ENCODE data around the gene YIPF1. TPM values are rescaled to one million over a fixed set of nuclear protein-coding genes. Genes with fewer than 3 reads are reported as not detected.

The YIPF1 gene
- 10 to 100 TPM; 17.2 to 18.0 TPM for total RNA-seq

- H3K27ac Mint-ChIP-seq, result peak within 1 kb of the TSS; percentile 92
- CTCF ChIA-PET, result interaction anchor here (1.1 to 2.7 kb wide), 6 partner anchors 11 to 70 kb away, joined by 3 to 8 read pairs (median 6); partner anchors contain the start of genes IFT25 and LRRC42
- ATAC-seq (peak; percentile 99), DNase-seq (peak; percentile 93)
- H3K9me3 Mint-ChIP-seq (ENCODE audit: low read depth), result no peaks in the 10 kb centered on the region
- peaks cover 10% of the 10 kb centered on the region for H3K36me3 Mint-ChIP-seq
- H3K27me3 Mint-ChIP-seq, result no peaks in the 10 kb centered on the region
- H3K4me3 Mint-ChIP-seq, result peak within 1 kb of the TSS; percentile 98
- peaks cover 20% of the 10 kb centered on the region for H3K4me1 Mint-ChIP-seq
These were observed at the start of gene YIPF1 for GRCh38 chr1:53889304-53890298. YIPF1 (minus strand) TSS chr1:53889797; CDS start chr1:53888937, 860 bp downstream.

GRCh38 chr1:53938136-53938830 is 48.7 kb upstream of the YIPF1 start:
- H3K36me3 Mint-ChIP-seq, result peaks cover 70% of the 10 kb centered on the region

GRCh38 chr1:53936430-53936829 is 46.8 kb upstream of the YIPF1 start:
- CTCF ChIA-PET, result no interaction called here
- DNase-seq (no peak), ATAC-seq (no peak)
- peaks cover 12% of the 10 kb centered on the region for H3K4me1 Mint-ChIP-seq
- H3K27ac Mint-ChIP-seq, result no peak overlapping the region
- H3K9me3 Mint-ChIP-seq (ENCODE audit: low read depth), result peaks cover 10% of the 10 kb centered on the region
- no peak overlapping the region for H3K4me3 Mint-ChIP-seq
- H3K36me3 Mint-ChIP-seq, result peaks cover 72% of the 10 kb centered on the region
- no peaks in the 10 kb centered on the region for H3K27me3 Mint-ChIP-seq

More at GRCh38 chr1:53938136-53938830, 48.7 kb upstream of the YIPF1 start:
- CTCF ChIA-PET, result no interaction called here
- H3K27me3 Mint-ChIP-seq, result no peaks in the 10 kb centered on the region
- ATAC-seq, result no peak
- no peak overlapping the region for H3K4me3 Mint-ChIP-seq
- no peak overlapping the region for H3K27ac Mint-ChIP-seq
- H3K9me3 Mint-ChIP-seq (ENCODE audit: low read depth), result peaks cover 9% of the 10 kb centered on the region
- DNase-seq, result no peak
- peaks cover 25% of the 10 kb centered on the region for H3K4me1 Mint-ChIP-seq

GRCh38 chr1:53934170-53934765 is 44.7 kb upstream of the YIPF1 start:
- H3K4me1 Mint-ChIP-seq, result peaks cover 7% of the 10 kb centered on the region
- H3K36me3 Mint-ChIP-seq, result peaks cover 79% of the 10 kb centered on the region
- ATAC-seq (no peak), DNase-seq (no peak)
- H3K9me3 Mint-ChIP-seq (ENCODE audit: low read depth), result peaks cover 10% of the 10 kb centered on the region
- no peaks in the 10 kb centered on the region for H3K27me3 Mint-ChIP-seq
- no peak overlapping the region for H3K4me3 Mint-ChIP-seq
- CTCF ChIA-PET, result interaction anchor here (1.1 to 1.8 kb wide), 3 partner anchors 11 to 19 kb away, joined by 3 to 6 read pairs (median 4); partner anchors contain the start of genes IFT25 and LRRC42
- H3K27ac Mint-ChIP-seq, result no peak overlapping the region

GRCh38 chr1:53931523-53931922 is 41.9 kb upstream of the YIPF1 start:
- no peak overlapping the region for H3K4me3 Mint-ChIP-seq
- ATAC-seq, result no peak
- CTCF ChIA-PET, result interaction anchor here (0.6 to 1.5 kb wide), 6 partner anchors 10 to 53 kb away, joined by 3 to 4 read pairs (median 3); no protein-coding TSS in a partner anchor
- H3K4me1 Mint-ChIP-seq, result no peaks in the 10 kb centered on the region
- no peak for DNase-seq
- peaks cover 10% of the 10 kb centered on the region for H3K9me3 Mint-ChIP-seq (ENCODE audit: low read depth)
- H3K36me3 Mint-ChIP-seq, result peaks cover 82% of the 10 kb centered on the region
- no peak overlapping the region for H3K27ac Mint-ChIP-seq
- no peaks in the 10 kb centered on the region for H3K27me3 Mint-ChIP-seq

- H3K9me3 Mint-ChIP-seq (ENCODE audit: low read depth), result peaks cover 10% of the 10 kb centered on the region
- ATAC-seq (no peak), DNase-seq (no peak)
- H3K27me3 Mint-ChIP-seq, result no peaks in the 10 kb centered on the region
- H3K4me3 Mint-ChIP-seq, result no peak overlapping the region
- H3K36me3 Mint-ChIP-seq, result peaks cover 81% of the 10 kb centered on the region
- CTCF ChIA-PET, result interaction anchor here (0.6 to 1.6 kb wide), 6 partner anchors 9 to 52 kb away, joined by 3 to 4 read pairs (median 3); no protein-coding TSS in a partner anchor
- no peaks in the 10 kb centered on the region for H3K4me1 Mint-ChIP-seq
- no peak overlapping the region for H3K27ac Mint-ChIP-seq
These were observed 41.3 kb upstream of the YIPF1 start for GRCh38 chr1:53930932-53931331.

- DNase-seq (no peak), ATAC-seq (no peak)
- Mint-ChIP-seq H3K4me1 (no peaks in the 10 kb centered on the region), H3K4me3 (no peak overlapping the region), H3K27me3 (no peaks in the 10 kb centered on the region), H3K9me3 (ENCODE audit: low read depth) (peaks cover 7% of the 10 kb centered on the region), H3K27ac (no peak overlapping the region), H3K36me3 (peaks cover 74% of the 10 kb centered on the region)
- CTCF ChIA-PET, result interaction anchor here (0.8 to 1.6 kb wide), 2 partner anchors 13 to 19 kb away, joined by 3 to 4 read pairs; no protein-coding TSS in a partner anchor
These were observed 39.8 kb upstream of the YIPF1 start for GRCh38 chr1:53929246-53929960.

GRCh38 chr1:53927376-53927881 is 37.8 kb upstream of the YIPF1 start:
- peaks cover 1% of the 10 kb centered on the region for H3K4me1 Mint-ChIP-seq
- no peaks in the 10 kb centered on the region for H3K27me3 Mint-ChIP-seq
- DNase-seq (no peak), ATAC-seq (no peak)
- no peaks in the 10 kb centered on the region for H3K9me3 Mint-ChIP-seq (ENCODE audit: low read depth)
- H3K27ac Mint-ChIP-seq, result no peak overlapping the region
- no peak overlapping the region for H3K4me3 Mint-ChIP-seq
- H3K36me3 Mint-ChIP-seq, result peaks cover 73% of the 10 kb centered on the region
- CTCF ChIA-PET, result interaction anchor here (0.6 kb wide), 1 partner anchor 1261 kb away, joined by 3 read pairs; no protein-coding TSS in a partner anchor

GRCh38 chr1:53919675-53920066 is 30.1 kb upstream of the YIPF1 start:
- H3K27ac Mint-ChIP-seq, result peak overlapping the region; percentile 90
- no peak overlapping the region for H3K4me3 Mint-ChIP-seq
- H3K4me1 Mint-ChIP-seq, result peaks cover 43% of the 10 kb centered on the region
- CTCF ChIA-PET, result interaction anchor here (0.6 to 3.2 kb wide), 5 partner anchors 12 to 60 kb away, joined by 3 to 19 read pairs (median 3); partner anchors contain the start of genes IFT25 and LRRC42
- ATAC-seq (peak; percentile 83), DNase-seq (peak; percentile 63)
- peaks cover 49% of the 10 kb centered on the region for H3K36me3 Mint-ChIP-seq
- H3K9me3 Mint-ChIP-seq (ENCODE audit: low read depth), result no peaks in the 10 kb centered on the region
- no peaks in the 10 kb centered on the region for H3K27me3 Mint-ChIP-seq

GRCh38 chr1:53918343-53918742 is 28.7 kb upstream of the YIPF1 start:
- Mint-ChIP-seq H3K4me3 (no peak overlapping the region), H3K36me3 (peaks cover 42% of the 10 kb centered on the region), H3K27me3 (no peaks in the 10 kb centered on the region), H3K27ac (peak overlapping the region; percentile 90), H3K4me1 (peaks cover 42% of the 10 kb centered on the region), H3K9me3 (ENCODE audit: low read depth) (no peaks in the 10 kb centered on the region)
- ATAC-seq (no peak), DNase-seq (no peak)
- CTCF ChIA-PET, result interaction anchor here (1.0 to 2.1 kb wide), 4 partner anchors 28 to 58 kb away, joined by 3 to 7 read pairs (median 4); partner anchors contain the start of genes IFT25, LRRC42 and YIPF1

- H3K9me3 Mint-ChIP-seq (ENCODE audit: low read depth), result no peaks in the 10 kb centered on the region
- no peak overlapping the region for H3K27ac Mint-ChIP-seq
- no peak overlapping the region for H3K4me3 Mint-ChIP-seq
- DNase-seq, result no peak
- no peaks in the 10 kb centered on the region for H3K27me3 Mint-ChIP-seq
- H3K4me1 Mint-ChIP-seq, result peaks cover 18% of the 10 kb centered on the region
- CTCF ChIA-PET, result interaction anchor here (0.7 to 0.9 kb wide), 2 partner anchors 32 to 46 kb away, joined by 4 read pairs; partner anchors contain the start of genes IFT25 and LRRC42
- ATAC-seq, result no peak
- H3K36me3 Mint-ChIP-seq, result peaks cover 17% of the 10 kb centered on the region
These were observed 23.9 kb upstream of the YIPF1 start for GRCh38 chr1:53913352-53914033.

- Mint-ChIP-seq H3K27me3 (no peaks in the 10 kb centered on the region), H3K4me3 (no peak overlapping the region), H3K9me3 (ENCODE audit: low read depth) (no peaks in the 10 kb centered on the region), H3K4me1 (peaks cover 9% of the 10 kb centered on the region), H3K27ac (no peak overlapping the region), H3K36me3 (peaks cover 8% of the 10 kb centered on the region)
- ATAC-seq (no peak), DNase-seq (no peak)
- CTCF ChIA-PET, result no interaction called here
These were observed 21.8 kb upstream of the YIPF1 start for GRCh38 chr1:53911442-53911841.

Measured in activated CD8-positive, alpha-beta memory T cell treated with anti-CD3 and anti-CD28 coated beads, Interleukin-2, amount 10 ng/mL, durations not matched to agents 7 days and 5 days (primary cell).